WERI-Rb-1 (cell line): ENCODE results near the gene SGPL1.

Experiments
- DNase-seq: peaks from one replicate; pipeline ENCODE4 v3.0.0-alpha.2; 2020
- H3K27ac ChIP-seq: fragments of 250-450 bp; sonication (Bioruptor Pico); 2 replicates; pipeline ENCODE4 v1.5.1; 2020; ENCODE audit warnings: mild to moderate bottlenecking, moderate library complexity
- H3K27me3 ChIP-seq: fragments of 250-450 bp; sonication (Bioruptor Pico); 2 replicates; pipeline ENCODE4 v1.5.1; 2021; ENCODE audit warnings: mild to moderate bottlenecking, low read depth, moderate library complexity; ENCODE audit not compliant: insufficient read depth, severe bottlenecking
- H3K36me3 ChIP-seq: fragments of 250-450 bp; sonication (Bioruptor Pico); 2 replicates; pipeline ENCODE4 v1.5.1; 2020; ENCODE audit warnings: mild to moderate bottlenecking, moderate library complexity
- H3K4me3 ChIP-seq: 2 replicates; pipeline ENCODE4 v1.5.1; 2011; ENCODE audit warnings: low read depth, mild to moderate bottlenecking, control low read depth, low read length
- H3K9me3 ChIP-seq: fragments of 250-450 bp; sonication (Bioruptor Pico); 2 replicates; pipeline ENCODE4 v1.5.1; 2021; ENCODE audit warnings: mild to moderate bottlenecking, moderate library complexity; ENCODE audit not compliant: severe bottlenecking
- CTCF ChIP-seq: IDR thresholded peaks from 2 replicates; pipeline ENCODE4 v1.5.1; 2011; ENCODE audit warnings: low read depth, mild to moderate bottlenecking, control low read depth, inconsistent platforms, low read length

The SGPL1 gene

DNA sequence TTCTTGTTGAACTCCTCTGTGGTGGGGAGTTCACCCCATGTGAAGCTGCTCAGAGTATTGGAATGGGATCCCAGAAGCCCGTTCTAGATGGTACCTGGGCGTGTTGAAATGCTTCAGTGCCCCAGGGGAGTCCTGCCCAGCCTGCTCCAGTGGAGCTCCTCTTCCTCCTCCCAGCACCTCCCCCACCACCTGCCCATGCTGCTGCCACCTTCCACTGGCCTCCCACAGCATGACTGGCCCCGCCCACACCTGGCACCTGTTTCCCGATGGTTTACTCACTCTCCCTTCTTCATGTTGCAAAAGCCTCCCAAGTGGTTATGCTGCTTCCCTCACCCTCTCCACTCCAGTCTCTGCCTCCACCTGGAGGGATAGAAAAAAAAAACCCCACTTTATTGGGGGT lies 104.8 kb downstream of the SGPL1 start:
- no peak for DNase-seq
- Histone ChIP-seq H3K36me3 (no peaks in the 10 kb centered on the region), H3K4me3 (no peak overlapping the region), H3K9me3 (no peaks in the 10 kb centered on the region), H3K27ac (no peak overlapping the region), H3K27me3 (no peaks in the 10 kb centered on the region)
- no peak for TF ChIP-seq CTCF

DNA sequence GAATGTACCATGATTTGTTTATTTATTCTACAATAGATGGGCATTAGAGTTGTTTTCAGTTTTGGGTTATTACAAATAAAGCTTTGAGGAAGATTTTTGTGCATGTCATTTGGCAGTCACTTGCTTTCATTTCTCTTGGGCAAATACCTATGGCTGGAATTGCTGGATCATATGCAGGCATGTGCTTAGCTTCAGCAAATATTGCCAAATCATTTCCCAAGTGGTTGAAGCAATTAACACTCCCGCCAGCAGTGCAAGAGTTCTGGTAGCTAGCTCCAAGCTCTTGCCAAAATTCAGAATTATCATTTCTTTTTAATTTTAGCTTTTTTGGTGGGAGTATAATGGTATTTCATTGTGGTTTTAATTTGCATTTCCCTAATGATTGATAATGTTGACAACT lies 105.5 kb downstream of the SGPL1 start:
- Histone ChIP-seq H3K36me3 (no peaks in the 10 kb centered on the region), H3K9me3 (no peaks in the 10 kb centered on the region), H3K4me3 (no peak overlapping the region), H3K27ac (no peak overlapping the region), H3K27me3 (no peaks in the 10 kb centered on the region)
- TF ChIP-seq CTCF: no peak
- no peak for DNase-seq

DNA sequence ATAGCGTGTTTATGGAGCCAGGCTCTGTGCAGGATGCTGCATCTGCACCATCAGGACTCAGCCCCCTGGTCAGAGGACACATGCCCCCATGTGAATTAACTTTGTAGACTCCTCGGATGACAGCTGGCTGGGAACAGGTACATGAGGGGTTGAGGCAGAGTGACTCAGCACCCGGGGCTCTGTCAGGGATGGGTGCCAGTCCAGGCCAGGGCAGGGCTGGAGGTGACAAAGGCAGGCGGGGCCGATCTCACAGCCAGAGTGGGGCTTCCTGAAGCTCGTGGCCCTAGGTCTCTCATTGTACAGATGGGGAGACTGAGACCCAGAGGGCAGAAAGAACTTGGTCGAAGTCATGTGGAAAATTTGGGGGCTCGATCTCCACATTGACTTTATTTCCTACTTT lies 107.9 kb downstream of the SGPL1 start:
- Histone ChIP-seq H3K9me3 (no peaks in the 10 kb centered on the region), H3K4me3 (no peak overlapping the region), H3K27me3 (no peaks in the 10 kb centered on the region), H3K36me3 (no peaks in the 10 kb centered on the region), H3K27ac (no peak overlapping the region)
- DNase-seq: no peak
- TF ChIP-seq CTCF: no peak

GRCh38 chr10:70925377-70926225 lies 109.9 kb downstream of the SGPL1 start:
- DNase-seq: peak; percentile 71
- Histone ChIP-seq H3K36me3 (no peaks in the 10 kb centered on the region), H3K27me3 (no peaks in the 10 kb centered on the region), H3K9me3 (no peaks in the 10 kb centered on the region), H3K27ac (no peak overlapping the region), H3K4me3 (no peak overlapping the region)
- peak; percentile 91 for TF ChIP-seq CTCF

GRCh38 chr10:70926226-70927000 lies 110.7 kb downstream of the SGPL1 start:
- no peaks in the 10 kb centered on the region for H3K27me3 ChIP-seq
- no peak for TF ChIP-seq CTCF
- no peaks in the 10 kb centered on the region for H3K36me3 ChIP-seq
- H3K4me3 ChIP-seq: no peak overlapping the region
- no peak for DNase-seq
- H3K9me3 ChIP-seq: no peaks in the 10 kb centered on the region
- H3K27ac ChIP-seq: peak overlapping the region; percentile 43
